CD8-positive, alpha-beta memory T cell (primary cell): ENCODE results near the gene RBBP6. TPM values are rescaled to one million over a fixed set of nuclear protein-coding genes. Genes with fewer than 3 reads are reported as not detected.
A peak's percentile ranks its signal among the peaks of the same experiment; 100 is the strongest.

Experiments
- CTCF ChIA-PET: fragments of 350-600 bp; sonication (Branson Sonifier 250); formaldehyde crosslinking; loops from one replicate; lab custom pipeline; 2021; ENCODE audit warnings: antibody characterized with exemption; lab: Charles Lee
- POLR2A ChIA-PET: fragments of 350-600 bp; sonication (Branson Sonifier 250); formaldehyde crosslinking; loops from one replicate; lab custom pipeline; 2021; ENCODE audit warnings: antibody characterized with exemption; lab: Charles Lee
- DNase-seq, 5 donors: peaks; one replicate each; pipeline versions ENCODE4 v3.0.0 to v3.0.0-alpha.2; 2020 to 2022; ENCODE audit warnings: mixed read lengths in 1 of 5
- H3K27ac ChIP-seq: one replicate; pipeline ENCODE4 v1.7.0; 2013; ENCODE audit warnings: low read depth, mild to moderate bottlenecking, low read length, moderate library complexity
- H3K27me3 ChIP-seq: 2 replicates; pipeline ENCODE4 v1.7.0; 2013; ENCODE audit warnings: low read length, mild to moderate bottlenecking; ENCODE audit not compliant: insufficient read depth, poor library complexity, severe bottlenecking
- H3K36me3 ChIP-seq: 2 replicates; pipeline ENCODE4 v1.7.0; 2013; ENCODE audit warnings: mild to moderate bottlenecking, low read length, moderate library complexity; ENCODE audit not compliant: insufficient read depth
- H3K4me1 ChIP-seq: 2 replicates; pipeline ENCODE4 v1.7.0; 2013; ENCODE audit warnings: mild to moderate bottlenecking, low read length, moderate library complexity; ENCODE audit not compliant: insufficient read depth
- H3K4me3 ChIP-seq: 2 replicates; pipeline ENCODE4 v1.7.0; 2013; ENCODE audit warnings: mild to moderate bottlenecking, low read length
- H3K9me3 ChIP-seq: 2 replicates; pipeline ENCODE4 v1.7.0; 2013; ENCODE audit warnings: mild to moderate bottlenecking, low read length
- H3K27ac Mint-ChIP-seq, 8 donors: one replicate each; pipeline ENCODE4 v1.8.0; 2020 to 2021; ENCODE audit warnings: mixed read lengths in 8 of 8, mild to moderate bottlenecking in 6 of 8, inconsistent platforms in 3 of 8, moderate library complexity in 3 of 8
- H3K27me3 Mint-ChIP-seq, 2 donors: one replicate each; pipeline ENCODE4 v1.8.0; 2020 to 2021; ENCODE audit warnings: mixed read lengths in 2 of 2, mild to moderate bottlenecking in 1 of 2, moderate library complexity in 1 of 2
- H3K36me3 Mint-ChIP-seq, 3 donors: one replicate each; pipeline ENCODE4 v1.8.0; 2020 to 2021; ENCODE audit warnings: mixed read lengths in 3 of 3, inconsistent platforms in 1 of 3, mild to moderate bottlenecking in 1 of 3
- H3K4me1 Mint-ChIP-seq, 3 donors: one replicate each; pipeline ENCODE4 v1.8.0; 2020 to 2021; ENCODE audit warnings: mixed read lengths in 3 of 3, inconsistent platforms in 1 of 3, mild to moderate bottlenecking in 1 of 3
- H3K4me3 Mint-ChIP-seq, 7 donors: one replicate each; pipeline ENCODE4 v1.8.0; 2020 to 2021; ENCODE audit warnings: mixed read lengths in 7 of 7, mild to moderate bottlenecking in 6 of 7, moderate library complexity in 4 of 7, inconsistent platforms in 2 of 7
- H3K9me3 Mint-ChIP-seq, 5 donors: one replicate each; pipeline ENCODE4 v1.8.0; 2020 to 2022; ENCODE audit warnings: mixed read lengths in 5 of 5, mild to moderate bottlenecking in 3 of 5, moderate library complexity in 2 of 5, inconsistent platforms in 1 of 5
- polyA plus RNA-seq: library from polyadenylated mRNA; unstranded; fragments of 300-500 nt; fragmentation: Illumina TruSeq; gene quantifications from one replicate; pipeline ENCODE4 v1.2.3, GENCODE V29; 2021
- total RNA-seq, 2 experiments: library from RNA; stranded (reverse); gene quantifications; one replicate each; pipeline ENCODE4 v1.2.3, GENCODE V29; 2021

RBBP6 gene
- total and polyA plus RNA-seq, 3 experiments from 2014 or later, result 27.2 to 66.0 (median 61.9) TPM

DNA sequence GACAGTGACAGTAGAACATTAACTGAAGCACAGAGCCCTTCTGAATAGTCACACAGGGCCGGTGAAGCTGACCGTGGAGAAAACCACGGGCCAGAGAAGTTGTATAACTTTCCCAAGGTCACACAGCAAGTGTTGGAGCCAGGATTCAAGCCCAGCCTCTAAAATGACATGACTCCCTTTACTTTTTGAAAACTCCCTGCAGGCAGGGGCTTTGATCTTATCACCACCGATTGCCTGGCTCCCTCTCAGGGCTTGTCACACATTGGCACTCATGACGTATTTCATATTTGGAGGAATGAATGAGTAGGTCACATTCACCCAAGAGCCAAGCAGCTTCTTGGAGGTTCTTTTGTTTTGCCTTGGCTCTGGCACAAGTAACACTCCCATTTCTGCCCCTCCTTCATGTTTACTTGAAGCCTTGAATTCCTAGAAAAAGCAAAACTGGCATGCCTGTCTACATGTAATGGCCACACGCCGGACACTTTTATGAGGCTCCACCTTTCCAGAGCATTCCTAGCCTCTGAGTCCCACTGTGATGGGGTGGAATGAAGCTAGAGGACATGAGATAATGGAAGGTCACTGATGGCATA is 13.3 kb upstream of the RBBP6 start:
- no peaks in the 10 kb centered on the region for H3K9me3 Mint-ChIP-seq
- CTCF ChIA-PET, result interaction anchor here (2.4 kb wide), 1 partner anchor 9 kb away, joined by 11 read pairs; no protein-coding TSS in a partner anchor
- Histone ChIP-seq H3K4me1 (no peaks in the 10 kb centered on the region), H3K36me3 (no peaks in the 10 kb centered on the region), H3K27ac (no peak overlapping the region), H3K4me3 (no peak overlapping the region), H3K9me3 (no peaks in the 10 kb centered on the region), H3K27me3 (no peaks in the 10 kb centered on the region)
- no peak for DNase-seq
- H3K4me1 Mint-ChIP-seq, result no peaks in the 10 kb centered on the region
- no peaks in the 10 kb centered on the region for H3K36me3 Mint-ChIP-seq
- H3K27me3 Mint-ChIP-seq, result peaks cover 0 to 10% of the 10 kb centered on the region in 2 donors
- no peak overlapping the region for H3K27ac Mint-ChIP-seq
- no peak overlapping the region for H3K4me3 Mint-ChIP-seq
- POLR2A ChIA-PET, result no interaction called here

DNA sequence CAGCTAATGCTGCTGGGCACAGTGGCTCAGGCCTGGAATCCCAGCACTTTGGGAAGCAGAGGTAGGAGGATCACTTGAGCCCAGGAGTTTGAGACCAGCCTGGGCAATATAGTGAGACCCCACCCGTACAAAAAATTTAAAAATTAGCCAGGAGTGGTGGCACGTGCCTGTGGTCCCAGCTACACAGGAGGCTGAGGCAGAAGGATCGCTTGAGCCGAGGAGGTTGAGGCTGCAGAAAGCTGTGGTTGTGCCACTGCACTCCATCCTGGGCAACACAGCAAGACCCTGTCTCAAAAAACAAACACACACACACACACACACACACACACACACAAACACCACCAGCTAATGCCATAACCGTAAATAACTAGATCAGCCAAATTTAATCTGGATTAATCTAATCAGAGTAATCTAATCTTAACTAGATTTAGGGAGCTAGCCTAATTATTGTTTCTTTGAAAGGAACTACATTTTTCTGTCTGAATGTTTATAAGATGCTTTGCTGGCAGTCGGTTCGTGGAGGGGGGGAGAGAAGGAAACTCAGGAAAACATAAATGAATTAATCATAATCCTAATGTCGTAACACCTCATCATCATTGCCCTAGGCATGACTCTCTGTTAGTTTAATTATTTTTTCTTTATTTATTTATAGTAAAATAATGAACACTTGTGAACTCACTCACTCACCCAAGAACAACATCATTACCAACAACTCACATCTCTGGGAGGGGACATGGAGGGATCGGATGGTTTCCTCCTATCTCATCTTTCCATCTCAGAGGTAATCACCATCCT is 12.5 kb upstream of the RBBP6 start:
- Histone ChIP-seq H3K27ac (no peak overlapping the region), H3K4me1 (no peaks in the 10 kb centered on the region), H3K36me3 (no peaks in the 10 kb centered on the region), H3K9me3 (no peaks in the 10 kb centered on the region), H3K27me3 (no peaks in the 10 kb centered on the region), H3K4me3 (no peak overlapping the region)
- H3K36me3 Mint-ChIP-seq, result no peaks in the 10 kb centered on the region
- ChIA-PET POLR2A (no interaction called here), CTCF (interaction anchor here (0.8 to 2.4 kb wide), 3 partner anchors 10 to 22 kb away, joined by 3 to 11 read pairs (median 3); partner anchors contain the start of gene RBBP6)
- peak overlapping the region in 1 of 8 donors; percentile 38 for H3K27ac Mint-ChIP-seq
- H3K4me3 Mint-ChIP-seq, result no peak overlapping the region
- H3K4me1 Mint-ChIP-seq, result no peaks in the 10 kb centered on the region
- no peaks in the 10 kb centered on the region for H3K9me3 Mint-ChIP-seq
- DNase-seq, result no peak
- peaks cover 0 to 10% of the 10 kb centered on the region in 2 donors for H3K27me3 Mint-ChIP-seq

DNA sequence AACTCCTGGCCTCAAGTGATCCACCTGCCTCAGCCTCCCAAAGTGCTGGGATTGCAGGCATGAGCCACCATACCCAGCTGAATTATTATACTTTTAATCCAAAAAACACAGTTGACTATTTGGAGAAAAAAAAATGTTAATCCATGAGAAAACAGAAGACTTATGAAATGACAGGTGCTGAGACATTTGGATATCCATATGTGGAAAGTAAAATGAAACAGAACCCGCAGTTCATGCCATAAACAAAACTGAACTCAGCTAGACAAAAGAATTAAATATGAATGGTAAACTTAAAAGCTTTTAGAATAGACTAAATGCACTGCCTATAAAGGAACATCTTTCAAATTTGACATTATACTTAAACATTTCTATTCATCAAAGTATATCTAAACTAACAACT is 8.2 kb upstream of the RBBP6 start:
- no peaks in the 10 kb centered on the region for H3K4me1 ChIP-seq
- no peaks in the 10 kb centered on the region for H3K27me3 ChIP-seq
- no peak overlapping the region for H3K27ac ChIP-seq
- ChIA-PET CTCF (no interaction called here), POLR2A (no interaction called here)
- H3K36me3 ChIP-seq, result no peaks in the 10 kb centered on the region
- H3K4me1 Mint-ChIP-seq, result no peaks in the 10 kb centered on the region
- peaks cover 6 to 13% of the 10 kb centered on the region in 2 donors for H3K27me3 Mint-ChIP-seq
- peak overlapping the region in 1 of 8 donors; percentile 22 for H3K27ac Mint-ChIP-seq
- DNase-seq, result no peak
- no peaks in the 10 kb centered on the region for H3K36me3 Mint-ChIP-seq
- no peak overlapping the region for H3K4me3 ChIP-seq
- H3K4me3 Mint-ChIP-seq, result no peak overlapping the region
- H3K9me3 ChIP-seq, result no peaks in the 10 kb centered on the region
- no peaks in the 10 kb centered on the region for H3K9me3 Mint-ChIP-seq

DNA sequence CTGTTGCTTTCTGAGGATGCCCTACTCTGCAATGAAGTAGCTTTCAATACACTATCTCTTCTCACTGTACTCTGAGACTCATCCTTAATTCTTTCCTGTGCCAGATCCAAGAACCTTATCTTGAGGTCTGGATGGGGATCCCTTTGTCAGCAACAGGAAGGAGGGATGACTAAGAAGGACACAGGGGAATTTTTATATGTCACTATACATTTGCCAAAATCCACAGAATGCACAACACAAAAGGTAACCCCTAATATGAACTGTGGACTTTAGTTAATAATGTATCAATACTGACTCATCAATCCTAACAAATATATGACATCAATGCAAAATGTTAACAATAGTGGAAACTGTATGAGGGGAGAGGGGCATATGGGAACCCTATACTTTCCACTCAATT is 4.7 kb upstream of the RBBP6 start:
- DNase-seq, result no peak
- Mint-ChIP-seq H3K4me3 (no peak overlapping the region), H3K9me3 (no peaks in the 10 kb centered on the region), H3K4me1 (peaks cover 4 to 16% (median 4%) of the 10 kb centered on the region in 3 donors), H3K36me3 (peaks cover 0 to 7% (median 3%) of the 10 kb centered on the region in 3 donors), H3K27ac (no peak overlapping the region), H3K27me3 (peaks cover 3 to 8% of the 10 kb centered on the region in 2 donors)
- peaks cover 7% of the 10 kb centered on the region for H3K4me1 ChIP-seq
- H3K9me3 ChIP-seq, result no peaks in the 10 kb centered on the region
- ChIA-PET CTCF (no interaction called here), POLR2A (no interaction called here)
- H3K27me3 ChIP-seq, result no peaks in the 10 kb centered on the region
- H3K27ac ChIP-seq, result no peak overlapping the region
- no peak overlapping the region for H3K4me3 ChIP-seq
- no peaks in the 10 kb centered on the region for H3K36me3 ChIP-seq

DNA sequence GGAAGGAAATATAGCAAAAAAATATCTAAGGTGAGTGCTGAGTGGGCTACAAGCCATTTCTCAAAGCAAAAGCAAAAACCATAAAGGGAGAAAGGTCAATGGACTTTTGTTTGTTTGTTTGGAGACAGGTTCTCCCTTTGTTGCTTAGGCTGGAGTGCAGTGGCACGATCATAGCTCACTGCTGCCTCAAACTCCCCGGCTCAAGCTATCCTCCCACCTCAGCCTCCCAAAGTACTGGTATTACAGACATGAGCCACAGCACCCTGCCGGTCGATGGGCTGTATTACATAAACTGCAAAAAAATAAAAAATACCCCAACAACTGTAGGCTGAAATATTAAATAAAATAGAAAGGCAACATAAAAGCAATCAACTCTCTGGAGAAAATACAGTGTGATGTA is 3.5 kb upstream of the RBBP6 start:
- Mint-ChIP-seq H3K4me3 (peak overlapping the region in 1 of 7 donors; percentile 47), H3K9me3 (no peaks in the 10 kb centered on the region), H3K4me1 (peaks cover 5 to 20% (median 8%) of the 10 kb centered on the region in 3 donors), H3K27me3 (peaks cover 3 to 8% of the 10 kb centered on the region in 2 donors), H3K36me3 (peaks cover 0 to 16% (median 3%) of the 10 kb centered on the region in 3 donors), H3K27ac (peak overlapping the region in 1 of 8 donors; percentile 16)
- H3K27ac ChIP-seq, result no peak overlapping the region
- H3K4me3 ChIP-seq, result no peak overlapping the region
- H3K27me3 ChIP-seq, result no peaks in the 10 kb centered on the region
- no peaks in the 10 kb centered on the region for H3K9me3 ChIP-seq
- H3K4me1 ChIP-seq, result peaks cover 7% of the 10 kb centered on the region
- H3K36me3 ChIP-seq, result no peaks in the 10 kb centered on the region
- CTCF ChIA-PET, result interaction anchor here (1.0 kb wide), 1 partner anchor 19 kb away, joined by 4 read pairs; no protein-coding TSS in a partner anchor
- DNase-seq, result no peak
- POLR2A ChIA-PET, result interaction anchor here (0.5 kb wide), 1 partner anchor 166 kb away, joined by 4 read pairs; no protein-coding TSS in a partner anchor

DNA sequence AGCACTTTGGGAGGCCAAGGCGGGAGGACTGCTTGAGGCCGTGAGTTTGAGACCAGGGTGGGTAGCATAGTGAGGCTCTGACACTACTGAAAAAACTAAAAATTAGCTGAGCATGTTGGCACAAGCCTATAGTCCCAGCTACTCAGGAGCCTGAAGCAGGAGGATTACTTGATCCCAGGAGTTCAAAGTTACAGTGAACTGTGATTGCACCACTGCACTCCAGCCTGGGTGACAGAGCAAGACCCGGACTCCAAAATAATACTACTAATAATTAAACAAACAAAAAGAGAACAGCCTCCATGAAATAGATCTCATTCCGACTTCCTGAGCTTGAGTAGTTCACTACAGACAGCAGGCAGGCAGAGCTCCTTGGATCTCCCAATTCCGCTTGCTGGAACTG is 2.7 kb upstream of the RBBP6 start:
- no peak overlapping the region for H3K4me3 ChIP-seq
- H3K4me1 Mint-ChIP-seq, result peaks cover 12 to 27% (median 17%) of the 10 kb centered on the region in 3 donors
- no peaks in the 10 kb centered on the region for H3K9me3 Mint-ChIP-seq
- no peaks in the 10 kb centered on the region for H3K27me3 ChIP-seq
- peaks cover 0 to 23% (median 6%) of the 10 kb centered on the region in 3 donors for H3K36me3 Mint-ChIP-seq
- no peaks in the 10 kb centered on the region for H3K9me3 ChIP-seq
- peaks cover 7% of the 10 kb centered on the region for H3K4me1 ChIP-seq
- peak overlapping the region in 1 of 7 donors; percentile 95 for H3K4me3 Mint-ChIP-seq
- H3K27ac ChIP-seq, result no peak overlapping the region
- no peaks in the 10 kb centered on the region for H3K36me3 ChIP-seq
- ChIA-PET POLR2A (no interaction called here), CTCF (no interaction called here)
- H3K27ac Mint-ChIP-seq, result no peak overlapping the region
- no peak for DNase-seq
- H3K27me3 Mint-ChIP-seq, result peaks cover 3 to 8% of the 10 kb centered on the region in 2 donors

DNA sequence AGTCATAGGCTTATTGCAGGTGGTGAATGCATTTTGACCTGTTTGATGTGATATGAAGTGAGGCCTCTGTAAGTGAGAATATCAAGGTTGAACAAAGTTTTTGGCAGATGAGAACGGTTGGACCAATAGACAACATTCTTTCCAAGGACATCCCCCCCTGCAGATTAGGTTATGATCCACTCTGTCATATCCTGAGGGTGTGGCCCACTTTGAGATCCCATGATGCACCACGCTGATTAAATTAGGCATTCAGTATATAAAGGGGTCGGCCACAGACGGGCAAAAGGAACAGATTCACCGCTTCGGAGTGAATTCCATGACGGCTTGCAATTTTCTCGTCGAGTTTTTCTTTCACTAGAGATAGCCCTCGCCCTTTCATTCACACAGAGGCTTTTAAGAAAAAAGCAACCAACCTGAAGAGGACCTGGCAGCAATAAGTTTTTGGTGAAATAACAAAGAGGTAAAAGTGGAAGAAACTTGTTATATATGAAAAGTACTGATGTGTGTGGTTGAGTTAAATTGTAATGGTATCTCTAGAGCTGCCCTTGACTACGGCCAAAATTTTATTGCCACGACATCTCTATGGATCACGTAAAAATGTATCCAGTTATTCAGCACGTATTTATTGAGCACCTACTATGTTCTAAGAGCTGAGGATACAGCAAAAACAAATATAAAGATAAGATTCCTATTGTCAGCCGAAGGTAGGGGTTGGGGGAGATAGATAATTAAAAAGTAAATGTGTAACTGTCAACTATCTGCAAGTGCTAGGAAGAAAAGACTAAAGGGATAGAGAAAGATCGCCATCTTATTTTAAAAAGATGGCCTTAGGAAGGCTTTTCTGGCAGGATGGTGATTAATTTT is 1.7 kb upstream of the RBBP6 start:
- H3K27ac Mint-ChIP-seq, result peak overlapping the region in 4 of 8 donors; percentile 33 to 76 (median 64)
- POLR2A ChIA-PET, result no interaction called here

More for the DNA sequence above, 1.7 kb upstream of the RBBP6 start:
- CTCF ChIA-PET, result interaction anchor here (1.3 to 1.7 kb wide), 2 partner anchors 13 to 33 kb away, joined by 3 to 5 read pairs; no protein-coding TSS in a partner anchor
- H3K9me3 ChIP-seq, result no peaks in the 10 kb centered on the region
- H3K36me3 ChIP-seq, result no peaks in the 10 kb centered on the region
- peaks cover 13% of the 10 kb centered on the region for H3K4me1 ChIP-seq
- Mint-ChIP-seq H3K4me3 (peak overlapping the region; percentile 36 to 95 (median 51)), H3K9me3 (no peaks in the 10 kb centered on the region), H3K36me3 (peaks cover 2 to 28% (median 6%) of the 10 kb centered on the region in 3 donors), H3K27me3 (peaks cover 0 to 5% of the 10 kb centered on the region in 2 donors), H3K4me1 (peaks cover 20 to 37% (median 27%) of the 10 kb centered on the region in 3 donors)
- DNase-seq, result no peak
- no peak overlapping the region for H3K27ac ChIP-seq
- no peak overlapping the region for H3K4me3 ChIP-seq
- no peaks in the 10 kb centered on the region for H3K27me3 ChIP-seq
